ENCODE data around the gene UNC119B.

DNA sequence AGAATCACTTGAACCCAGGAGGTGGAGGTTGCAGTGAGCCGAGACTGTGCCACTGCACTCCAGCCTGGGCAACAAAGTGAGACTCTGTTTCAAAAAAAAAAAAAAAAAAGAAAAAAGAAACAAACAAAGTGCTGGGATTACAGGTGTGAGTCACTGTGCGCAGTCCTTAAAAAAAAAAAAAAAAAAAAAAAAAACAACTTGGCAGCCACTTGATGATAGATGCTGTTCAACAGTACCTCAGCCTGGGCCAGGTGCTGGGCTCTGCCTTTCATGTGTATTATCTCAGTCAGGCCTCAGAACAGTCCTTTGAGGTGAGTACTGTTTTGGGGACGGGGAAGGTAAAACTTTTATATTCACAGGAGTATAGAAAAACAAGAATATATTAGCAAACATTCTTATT is 24.9 kb downstream of the UNC119B start:
- TF ChIP-seq, protein P1, sequence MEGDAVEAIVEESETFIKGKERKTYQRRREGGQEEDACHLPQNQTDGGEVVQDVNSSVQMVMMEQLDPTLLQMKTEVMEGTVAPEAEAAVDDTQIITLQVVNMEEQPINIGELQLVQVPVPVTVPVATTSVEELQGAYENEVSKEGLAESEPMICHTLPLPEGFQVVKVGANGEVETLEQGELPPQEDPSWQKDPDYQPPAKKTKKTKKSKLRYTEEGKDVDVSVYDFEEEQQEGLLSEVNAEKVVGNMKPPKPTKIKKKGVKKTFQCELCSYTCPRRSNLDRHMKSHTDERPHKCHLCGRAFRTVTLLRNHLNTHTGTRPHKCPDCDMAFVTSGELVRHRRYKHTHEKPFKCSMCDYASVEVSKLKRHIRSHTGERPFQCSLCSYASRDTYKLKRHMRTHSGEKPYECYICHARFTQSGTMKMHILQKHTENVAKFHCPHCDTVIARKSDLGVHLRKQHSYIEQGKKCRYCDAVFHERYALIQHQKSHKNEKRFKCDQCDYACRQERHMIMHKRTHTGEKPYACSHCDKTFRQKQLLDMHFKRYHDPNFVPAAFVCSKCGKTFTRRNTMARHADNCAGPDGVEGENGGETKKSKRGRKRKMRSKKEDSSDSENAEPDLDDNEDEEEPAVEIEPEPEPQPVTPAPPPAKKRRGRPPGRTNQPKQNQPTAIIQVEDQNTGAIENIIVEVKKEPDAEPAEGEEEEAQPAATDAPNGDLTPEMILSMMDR (IDR thresholded peaks at IDR 0.05 in 4 of 5, conservative IDR thresholded peaks at IDR 0.05 in 1 of 5): no peak
- no peak for TF ChIP-seq POLR2A (IDR thresholded peaks at IDR 0.05)
